Kasumi-1 (cell line): ENCODE results near the gene EDAR.

Experiments
- DNase-seq, 2 experiments: peaks; one replicate each; lab custom pipeline; 2025; lab: John Stamatoyannopoulos, UW

Gene EDAR

DNA sequence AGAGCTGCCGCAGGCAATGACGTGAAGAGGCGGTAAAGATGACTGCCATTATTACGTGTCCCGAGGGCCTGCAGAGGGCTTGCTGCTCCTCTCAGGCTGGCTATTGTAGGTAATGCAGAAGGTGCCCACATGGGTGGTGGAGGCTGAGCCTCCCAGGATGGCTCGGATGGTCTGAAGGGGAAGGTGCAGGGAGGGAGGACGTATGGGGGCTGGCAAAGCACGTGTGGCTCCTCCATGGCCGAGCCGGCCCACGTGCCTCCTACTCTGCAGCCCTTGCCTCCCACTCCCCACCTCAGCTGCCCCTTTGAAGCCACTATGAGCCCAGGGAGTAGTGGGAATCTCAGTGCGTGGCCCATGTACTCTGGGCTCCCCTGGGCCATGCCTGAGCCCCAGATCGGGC lies 48.9 kb downstream of the EDAR start:
- DNase-seq: no peak

DNA sequence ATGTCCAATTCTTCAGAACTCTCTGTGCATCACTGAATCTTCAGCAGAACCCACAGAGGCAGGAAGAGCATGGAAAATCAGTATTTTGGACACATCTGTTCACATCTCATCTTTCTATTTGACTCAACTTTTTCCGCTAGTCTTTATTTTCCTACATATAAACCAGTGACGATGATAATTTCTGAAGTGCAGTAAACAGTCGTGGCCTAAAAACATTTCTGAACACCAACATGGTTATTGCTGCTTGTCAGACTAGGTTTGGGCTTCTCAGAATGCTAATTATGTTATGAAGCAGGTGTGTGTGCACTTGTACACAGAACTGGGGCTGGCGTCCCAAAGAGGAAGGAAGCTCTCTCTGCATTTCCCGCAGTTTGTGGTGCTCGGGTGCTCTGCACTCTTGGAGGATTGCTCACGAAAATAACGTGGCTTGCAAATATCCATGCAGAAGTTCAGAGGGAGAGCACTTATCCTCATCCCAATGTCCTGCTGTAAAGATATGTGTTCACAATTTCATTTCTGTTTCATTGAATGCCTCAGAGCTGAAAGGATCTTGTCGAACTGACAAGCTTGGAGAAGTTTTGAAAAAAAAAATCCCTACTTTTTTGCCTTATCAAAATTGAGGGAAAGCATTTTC lies 50.8 kb downstream of the EDAR start:
- DNase-seq: peak; percentile 52 to 72

DNA sequence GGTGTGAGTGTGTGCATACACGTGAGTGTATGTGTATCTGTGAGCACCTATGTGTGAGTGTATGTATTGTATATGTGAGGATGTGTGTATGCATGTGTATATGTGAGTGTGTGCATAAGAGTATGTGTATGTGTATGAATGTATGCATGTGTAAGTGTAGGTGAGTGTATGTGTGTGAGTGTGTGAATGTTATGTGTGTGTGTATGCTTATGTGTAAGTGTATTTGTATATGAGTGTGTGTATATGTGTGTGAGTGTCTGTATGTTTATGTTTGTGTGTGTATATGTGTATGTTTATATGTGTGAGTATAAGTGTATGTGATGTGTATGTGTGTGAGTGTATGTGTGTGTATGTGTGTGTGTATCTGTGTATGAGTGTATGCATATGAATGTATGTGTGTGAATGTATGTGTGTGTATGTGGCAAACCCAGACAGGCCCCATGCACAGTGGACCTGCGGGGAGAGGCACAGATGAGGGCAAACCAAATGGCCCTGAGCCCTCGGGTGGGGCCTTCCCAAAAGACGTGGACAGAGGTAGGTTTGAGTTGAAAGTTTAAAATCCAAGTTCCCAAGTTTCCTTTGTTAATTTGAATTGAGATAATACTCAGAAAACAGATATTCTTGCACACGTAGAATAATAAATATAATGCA lies 51.5 kb downstream of the EDAR start:
- DNase-seq: no peak

DNA sequence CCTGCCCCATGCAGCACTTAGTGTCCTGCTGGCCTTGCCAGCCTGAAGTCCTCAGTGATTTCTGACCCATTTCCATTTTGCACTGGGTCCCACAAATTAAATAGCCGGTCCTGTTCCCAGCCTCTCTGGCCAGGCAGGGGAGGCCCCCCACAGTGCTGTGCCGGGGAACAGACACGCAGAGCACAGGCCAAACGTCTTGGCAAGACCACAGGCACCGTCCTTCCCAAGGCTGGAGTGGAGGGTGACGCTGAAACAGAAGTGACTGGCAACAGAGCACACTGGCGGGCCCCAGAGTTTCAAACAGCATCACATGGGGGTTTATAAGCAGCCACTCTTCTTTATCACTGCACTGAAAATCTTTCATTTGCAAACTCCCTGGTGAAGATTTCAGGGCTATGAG lies 52.2 kb downstream of the EDAR start:
- DNase-seq: no peak

DNA sequence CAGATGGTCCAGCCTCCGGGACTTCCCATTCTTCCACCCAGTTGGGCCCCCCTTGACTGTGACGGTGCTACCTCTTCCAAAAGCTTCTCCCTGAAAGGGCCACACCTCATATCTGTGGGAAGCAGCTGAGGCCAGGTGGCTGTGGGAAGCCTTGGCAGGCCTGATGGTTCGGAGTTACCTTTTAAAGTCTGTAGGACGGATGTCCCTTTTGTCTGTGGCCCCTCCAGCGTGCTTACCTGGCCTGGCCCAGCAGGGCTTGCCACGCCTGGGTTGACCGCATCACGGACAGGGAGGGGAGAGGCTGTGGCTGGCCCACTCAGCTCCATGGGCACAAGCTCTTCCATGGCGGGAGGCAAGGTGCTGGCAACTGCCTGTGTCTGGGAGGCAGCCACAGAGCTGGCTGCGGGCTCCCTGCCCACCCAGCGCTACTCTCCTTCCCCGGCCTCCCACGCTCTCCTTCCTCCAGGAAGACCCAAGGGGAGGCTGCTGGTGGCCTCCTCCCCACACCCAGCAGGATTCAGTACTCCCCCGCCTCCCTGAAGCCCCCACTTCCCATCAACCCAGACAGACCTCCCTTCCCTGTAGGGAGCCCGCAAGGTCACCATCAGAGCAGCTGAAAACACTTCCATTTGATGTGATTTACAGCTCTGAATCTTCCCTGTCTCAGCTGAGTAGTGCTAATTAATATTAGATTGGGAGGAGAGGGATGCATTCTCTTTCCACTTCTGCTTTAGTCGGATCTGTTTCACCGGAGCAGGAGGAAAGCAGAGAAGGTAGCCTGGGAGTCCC lies 52.8 kb downstream of the EDAR start:
- DNase-seq: no peak

DNA sequence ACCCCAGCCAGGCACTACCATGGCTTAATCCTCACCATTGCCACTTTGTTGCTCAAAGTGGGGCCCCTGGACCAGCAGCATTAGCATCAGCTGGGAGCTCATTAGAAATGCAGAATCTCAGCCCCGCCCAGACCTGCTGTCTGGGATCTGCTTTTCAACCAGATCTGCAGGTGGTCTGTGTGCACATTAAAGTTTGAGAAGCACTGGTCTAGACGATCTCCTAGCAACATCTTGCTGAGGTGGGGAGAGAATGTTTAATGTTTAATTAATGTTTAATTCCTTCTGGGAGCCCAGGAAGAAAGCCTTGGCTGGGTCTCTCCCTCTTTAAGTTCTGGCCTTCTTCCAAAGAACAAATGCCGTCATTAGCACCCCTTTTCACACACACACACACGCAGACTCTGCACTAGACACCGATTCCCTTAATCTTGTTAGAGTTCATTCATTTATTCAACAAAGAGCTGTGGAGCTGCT lies 53.7 kb downstream of the EDAR start:
- DNase-seq: no peak

DNA sequence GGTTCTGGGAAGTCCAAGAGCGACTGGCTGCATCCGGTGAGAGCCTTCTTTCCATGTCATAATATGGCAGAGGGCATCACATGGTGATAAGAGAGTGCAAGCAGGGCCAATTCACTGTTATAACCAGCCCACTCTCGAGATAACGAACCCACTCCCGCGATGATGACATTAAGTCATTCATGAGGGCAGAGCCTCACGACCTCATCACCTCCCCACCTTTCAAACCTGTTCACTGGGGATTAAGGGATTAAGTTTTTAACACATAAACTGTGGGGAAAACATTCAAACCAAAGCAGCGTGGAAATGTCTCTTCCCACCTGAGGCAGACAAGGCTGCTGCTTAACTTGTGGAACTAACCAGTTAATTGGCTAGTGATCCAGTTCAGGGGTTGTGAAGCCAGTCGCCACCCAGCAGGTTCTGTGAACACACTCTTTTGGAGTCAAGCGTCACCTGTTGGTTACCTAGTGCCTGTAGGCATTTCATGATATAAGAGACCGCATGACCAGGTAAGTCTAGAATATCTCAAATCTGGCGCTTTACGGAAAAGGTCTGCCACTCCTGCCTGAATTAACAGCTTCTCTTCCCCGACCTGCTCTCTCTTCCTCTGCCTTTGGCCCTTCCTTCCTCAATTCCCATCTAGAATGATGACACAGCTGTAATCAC lies 54.3 kb downstream of the EDAR start:
- DNase-seq: no peak

DNA sequence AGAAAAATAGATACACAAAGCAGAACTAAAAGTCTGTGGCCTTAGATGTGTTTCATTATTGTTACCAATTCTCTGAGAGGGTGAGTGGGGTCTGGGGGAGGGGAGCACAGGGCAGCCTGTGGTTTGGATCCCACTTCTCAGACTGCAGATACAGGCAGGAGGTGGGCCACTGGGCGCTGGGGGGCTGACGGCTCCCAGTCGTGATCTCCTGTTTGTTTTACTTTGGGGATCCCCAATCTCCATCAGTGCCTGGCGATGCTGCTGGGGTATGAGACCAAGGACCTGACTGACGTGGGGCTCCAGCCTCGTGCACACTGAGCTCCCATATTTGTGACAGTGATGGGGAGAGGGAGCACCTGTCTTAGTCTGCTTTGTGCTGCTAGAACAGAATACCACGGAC lies 54.9 kb downstream of the EDAR start:
- no peak for DNase-seq

DNA sequence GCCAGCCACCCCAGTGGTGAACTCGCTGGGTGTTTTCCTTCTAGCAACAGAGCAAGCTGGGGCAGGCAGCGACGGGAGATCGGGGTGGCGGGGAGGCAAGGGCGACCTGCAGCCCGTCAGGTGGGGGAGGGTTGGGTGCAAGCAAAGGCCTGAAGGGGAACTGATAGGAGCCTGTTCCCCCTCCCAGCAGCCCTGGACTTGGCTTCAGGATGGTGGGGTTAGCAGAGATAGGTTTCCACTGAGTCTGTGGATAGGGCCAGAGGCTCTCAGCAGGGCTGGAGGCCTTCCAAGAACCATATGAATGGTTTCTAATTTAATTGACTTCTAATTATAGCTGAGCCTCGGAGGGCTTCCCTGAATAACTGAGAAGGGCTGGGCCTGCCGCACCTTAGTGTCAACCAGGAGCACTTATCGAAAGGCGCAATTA lies 55.3 kb downstream of the EDAR start:
- no peak for DNase-seq

DNA sequence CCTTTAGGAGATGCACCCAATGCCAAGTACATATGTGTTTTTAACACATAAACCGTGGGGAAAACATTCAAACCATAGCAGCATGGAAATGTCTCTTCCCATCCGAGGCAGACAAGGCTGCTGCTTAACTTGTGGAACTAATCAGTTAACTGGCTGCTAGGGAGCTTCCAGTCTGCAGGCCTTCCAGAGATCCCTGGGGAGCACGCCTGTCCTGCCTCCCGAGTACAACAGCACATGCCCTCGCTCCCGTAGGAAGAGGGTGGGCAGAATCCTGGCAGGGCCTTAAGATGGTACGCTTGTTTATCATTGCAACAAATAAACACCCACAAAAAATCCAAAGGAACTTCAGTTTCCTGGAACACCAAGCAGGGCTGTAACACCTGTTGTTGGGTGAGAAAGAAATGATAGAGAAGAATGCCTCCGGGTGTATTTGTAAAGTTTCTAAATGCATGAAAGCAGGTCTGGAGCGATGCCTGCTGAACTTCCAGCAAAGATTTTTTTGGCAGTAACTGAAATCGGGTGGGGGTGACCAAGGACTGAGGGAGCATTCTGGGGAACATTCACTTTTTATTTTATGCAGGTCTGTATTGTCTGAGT lies 56.2 kb downstream of the EDAR start:
- DNase-seq: no peak

DNA sequence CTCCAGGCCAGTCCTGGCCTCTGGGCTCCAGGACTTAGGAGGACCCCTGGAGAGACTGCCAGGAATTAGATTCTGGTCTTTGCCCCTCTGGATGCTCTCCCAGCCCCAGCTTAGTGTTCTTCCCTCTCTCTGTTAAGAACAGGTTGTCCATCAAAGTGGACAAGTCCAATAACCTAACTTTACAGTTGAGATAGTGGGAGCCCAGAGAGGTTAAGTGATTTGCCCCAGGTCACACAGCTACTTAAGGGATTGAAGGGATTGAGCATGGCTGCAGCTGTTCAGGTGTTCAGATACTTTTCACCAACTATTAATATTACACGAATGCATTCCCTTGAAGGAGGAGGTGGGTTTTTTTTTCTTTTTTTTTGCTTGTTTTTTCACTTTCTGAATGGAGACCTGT lies 57.6 kb downstream of the EDAR start:
- DNase-seq: no peak

DNA sequence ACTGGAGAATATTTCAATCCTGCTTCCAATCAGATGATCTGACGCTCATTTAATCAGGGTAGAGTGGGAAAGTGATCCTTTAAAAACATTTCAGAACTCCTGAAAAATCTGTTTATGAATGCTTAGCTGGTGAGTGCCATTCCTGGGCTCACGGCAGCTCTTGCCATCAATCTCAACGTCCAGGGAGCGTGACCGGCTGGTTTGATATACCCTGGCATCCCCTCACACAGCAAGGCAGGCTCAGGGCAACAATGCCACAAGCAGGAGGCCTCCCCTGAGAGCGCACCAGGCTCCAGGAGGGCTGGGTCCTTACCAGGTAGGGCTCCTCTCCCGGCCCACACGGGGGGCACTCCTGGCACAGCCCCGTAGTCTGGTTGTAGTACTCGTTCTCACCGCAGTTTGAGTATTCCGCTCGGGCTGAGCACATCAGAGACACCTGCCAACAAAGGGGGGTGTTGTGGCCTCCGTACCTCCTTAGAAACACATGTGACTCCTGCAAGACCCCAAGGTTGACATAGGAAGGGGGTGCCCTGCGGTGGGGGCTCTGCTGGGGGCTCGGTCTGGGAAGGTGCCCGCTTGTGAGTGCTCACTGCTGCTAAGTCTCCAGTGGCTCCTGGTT lies 59.1 kb downstream of the EDAR start:
- DNase-seq: no peak

DNA sequence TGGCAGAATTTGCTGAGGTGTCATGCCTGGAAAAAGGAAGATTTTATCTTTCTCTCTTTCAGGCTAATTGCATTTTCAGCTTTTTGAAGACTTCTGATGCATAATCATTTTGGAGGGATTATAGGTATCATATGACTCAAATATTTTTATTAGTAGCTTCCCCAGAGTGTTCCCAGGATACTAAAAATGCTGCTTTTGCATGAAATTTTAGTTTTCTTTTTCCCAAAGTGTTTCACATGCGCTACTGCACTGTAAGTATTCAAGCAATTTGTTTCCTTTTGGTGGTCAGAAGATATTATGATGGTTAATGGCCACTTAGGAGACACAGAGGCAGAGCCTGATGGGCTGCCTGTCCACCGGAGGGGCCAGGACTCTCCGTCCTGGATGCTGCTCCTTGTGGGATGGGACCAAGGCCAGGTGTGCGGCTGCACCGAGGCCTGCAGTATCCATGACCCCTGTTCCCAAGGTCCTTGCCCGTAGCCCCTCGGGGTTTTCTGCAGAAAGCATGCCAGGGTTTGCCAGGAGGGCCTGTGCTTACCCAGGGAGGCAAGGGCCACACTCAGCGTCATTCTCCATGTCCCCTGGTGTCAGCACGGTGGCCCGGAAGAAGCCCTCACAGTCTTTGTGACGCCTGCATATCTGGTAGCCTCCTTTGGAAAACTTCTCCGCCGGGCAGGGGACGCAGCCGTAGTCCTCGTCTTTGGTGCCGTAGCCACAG lies 60.2 kb downstream of the EDAR start:
- no peak for DNase-seq

DNA sequence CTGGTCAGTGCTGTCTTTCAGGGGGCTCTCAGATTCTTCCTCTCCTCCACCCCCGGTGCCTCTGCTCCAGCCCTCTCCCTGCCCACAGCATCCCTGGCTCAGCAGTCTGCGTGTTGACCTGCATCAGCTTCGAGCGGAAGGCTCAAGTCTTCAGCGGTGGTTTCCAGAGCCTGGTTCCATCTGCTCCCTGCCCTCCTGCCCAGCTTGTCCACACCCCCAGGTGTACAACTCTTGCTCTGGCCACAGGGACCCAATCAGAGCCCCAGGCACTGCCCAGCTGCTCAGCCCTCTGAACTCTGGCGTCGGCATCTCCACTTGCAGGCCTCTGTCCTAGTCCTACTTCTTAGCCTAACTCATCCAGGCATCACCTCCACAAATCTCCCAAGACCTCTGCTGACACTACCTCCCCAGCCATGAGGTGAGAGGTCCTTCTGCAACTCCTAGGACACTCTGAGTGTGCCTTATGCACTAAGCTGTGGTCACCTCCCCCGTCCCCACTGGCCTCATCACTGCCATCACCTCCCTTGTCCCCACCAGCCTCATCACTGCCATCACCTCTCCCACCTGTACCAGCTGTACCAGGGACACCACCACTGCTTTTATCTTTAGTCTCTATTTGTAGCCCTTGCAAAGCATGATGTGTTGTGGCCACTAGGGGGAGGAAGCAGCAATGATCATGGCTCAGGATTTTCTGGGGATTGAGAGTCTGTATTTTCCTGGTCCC lies 60.9 kb downstream of the EDAR start:
- DNase-seq: peak; percentile 53 to 74

DNA sequence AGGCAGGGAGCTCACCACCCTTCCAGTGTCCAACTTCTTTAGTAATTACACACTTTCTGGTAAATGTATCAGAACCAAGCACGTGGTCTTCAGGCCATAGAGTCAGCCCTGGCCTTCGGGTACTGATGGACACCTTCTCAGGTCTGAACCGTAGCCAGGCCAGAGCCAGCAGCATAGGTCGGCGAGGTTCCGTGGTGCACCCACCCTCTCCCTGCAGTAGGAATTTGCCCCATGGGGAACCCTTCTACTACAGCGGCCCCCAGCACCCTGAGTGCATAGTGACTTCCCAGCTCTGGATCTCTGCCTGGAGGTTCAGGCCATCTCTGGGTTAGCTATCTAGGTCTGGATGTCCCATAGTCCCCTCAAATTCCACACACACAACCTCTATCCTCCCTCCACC lies 61.6 kb downstream of the EDAR start:
- no peak for DNase-seq

DNA sequence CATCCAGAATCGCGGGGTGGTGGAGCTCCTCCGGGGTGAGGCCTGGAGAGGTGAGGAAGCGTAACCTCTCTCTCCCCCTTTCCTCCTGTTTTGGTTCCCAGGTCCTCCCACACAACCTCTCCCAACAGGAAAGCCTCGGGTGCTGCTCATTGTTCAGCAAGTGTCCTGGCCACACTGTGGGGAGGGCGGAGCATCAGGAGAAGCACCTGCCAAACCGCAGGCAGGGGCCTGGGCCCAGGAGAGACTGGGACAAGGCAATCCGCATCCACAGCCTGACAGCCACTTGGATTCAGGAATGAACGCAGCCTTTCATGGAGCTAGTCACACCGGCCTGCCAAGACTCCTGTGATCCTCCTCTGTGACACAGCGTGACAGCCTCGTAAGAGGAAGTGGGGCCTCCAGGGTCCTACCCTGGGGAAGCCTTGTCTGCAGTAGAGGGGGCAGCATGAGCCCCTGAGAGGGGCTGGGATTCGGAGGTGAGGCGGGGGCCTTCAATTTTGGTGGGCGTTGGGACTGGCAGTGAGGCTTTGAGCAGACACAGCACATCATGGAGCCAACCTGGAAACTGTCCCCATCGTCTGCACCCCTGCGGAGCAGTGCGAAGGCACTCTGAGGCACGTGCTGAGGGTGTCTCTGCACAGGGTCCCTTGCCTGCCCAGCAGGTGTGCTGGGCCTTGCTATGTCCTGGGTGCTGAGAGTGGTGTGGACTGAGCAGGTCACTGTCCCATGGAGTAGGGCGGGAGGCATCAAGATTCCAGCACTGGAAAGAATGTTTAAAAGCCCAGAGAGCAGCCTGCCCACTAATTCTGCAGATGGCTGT lies 62.2 kb downstream of the EDAR start:
- DNase-seq: no peak

DNA sequence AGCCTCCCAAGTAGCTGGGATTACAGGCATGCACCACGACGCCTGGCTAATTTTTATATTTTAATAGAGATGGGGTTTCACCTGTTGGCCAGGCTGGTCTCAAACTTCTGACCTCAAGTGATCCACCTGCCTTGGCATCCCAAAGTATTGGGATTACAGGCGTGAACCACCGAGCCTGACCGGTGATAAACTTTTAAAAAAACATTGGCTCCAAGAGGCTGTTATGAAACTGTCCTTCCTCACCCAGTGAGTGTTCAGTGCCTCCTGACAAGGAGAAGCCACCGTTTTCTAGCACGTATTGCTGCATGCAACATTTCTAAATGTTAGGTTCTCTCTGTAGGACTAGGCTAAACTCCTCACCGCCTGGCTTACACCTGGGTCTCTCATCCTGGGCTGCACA lies 63.3 kb downstream of the EDAR start:
- DNase-seq: no peak

DNA sequence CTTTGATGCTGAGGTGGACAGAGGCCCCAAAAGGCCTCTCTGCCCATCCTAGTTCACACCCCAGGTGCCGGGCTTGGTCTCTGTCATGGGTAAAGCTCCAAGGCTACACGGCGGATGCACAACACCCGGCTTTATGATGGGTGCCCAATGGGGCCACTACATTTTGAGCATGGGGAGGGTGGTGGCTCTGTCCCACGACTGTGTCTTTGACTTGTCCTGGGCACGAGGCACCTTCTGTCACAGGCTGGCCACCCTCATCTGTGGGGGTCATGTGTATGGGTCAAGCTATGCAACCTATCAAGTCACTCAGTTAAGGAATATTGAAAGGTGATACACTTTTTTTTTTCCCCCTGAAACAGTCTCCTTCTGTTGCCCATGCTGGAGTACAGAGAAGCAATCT lies 63.7 kb downstream of the EDAR start:
- DNase-seq: no peak

DNA sequence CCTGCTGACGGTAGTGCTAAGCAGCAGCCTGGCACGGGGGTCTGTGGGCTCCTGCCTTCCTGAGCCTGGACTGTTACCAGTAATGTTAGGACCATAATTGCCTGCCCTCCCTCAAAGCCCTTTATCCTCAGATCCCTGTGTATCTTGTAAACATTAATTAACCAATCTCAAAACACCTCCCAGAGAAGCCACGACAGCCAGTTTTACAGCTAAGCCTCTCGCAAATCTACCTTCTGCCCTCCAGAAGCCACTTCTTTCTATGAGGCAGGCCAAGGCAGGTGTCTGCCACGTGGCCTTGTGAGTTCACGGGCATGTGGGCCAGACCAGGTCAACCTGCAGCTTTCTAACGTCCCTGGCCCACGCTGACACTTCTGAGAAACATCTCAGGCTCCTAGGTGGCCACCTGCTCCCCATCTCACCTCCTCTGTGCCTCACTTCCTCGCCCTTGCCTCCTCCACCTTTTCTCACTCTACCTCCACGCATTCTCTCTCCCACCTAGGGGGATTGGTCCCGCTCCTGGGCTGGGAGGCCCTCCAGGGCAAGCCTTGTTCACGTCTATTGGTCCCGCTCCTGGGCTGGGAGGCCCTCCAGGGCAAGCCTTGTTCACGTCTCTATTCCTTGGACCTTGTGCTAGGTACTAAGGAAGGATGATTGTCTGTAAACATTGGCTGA lies 64.3 kb downstream of the EDAR start:
- DNase-seq: no peak
